WERI-Rb-1 (cell line): ENCODE data around the gene PML.

Experiments used
- DNase-seq: peaks from one replicate; pipeline ENCODE4 v3.0.0-alpha.2; 2020
- H3K27ac ChIP-seq: fragments of 250-450 bp; sonication (Bioruptor Pico); 2 replicates; pipeline ENCODE4 v1.5.1; 2020; ENCODE audit warnings: mild to moderate bottlenecking, moderate library complexity
- H3K27me3 ChIP-seq: fragments of 250-450 bp; sonication (Bioruptor Pico); 2 replicates; pipeline ENCODE4 v1.5.1; 2021; ENCODE audit warnings: mild to moderate bottlenecking, low read depth, moderate library complexity; ENCODE audit not compliant: insufficient read depth, severe bottlenecking
- H3K36me3 ChIP-seq: fragments of 250-450 bp; sonication (Bioruptor Pico); 2 replicates; pipeline ENCODE4 v1.5.1; 2020; ENCODE audit warnings: mild to moderate bottlenecking, moderate library complexity
- H3K4me3 ChIP-seq: 2 replicates; pipeline ENCODE4 v1.5.1; 2011; ENCODE audit warnings: low read depth, mild to moderate bottlenecking, control low read depth, low read length
- H3K9me3 ChIP-seq: fragments of 250-450 bp; sonication (Bioruptor Pico); 2 replicates; pipeline ENCODE4 v1.5.1; 2021; ENCODE audit warnings: mild to moderate bottlenecking, moderate library complexity; ENCODE audit not compliant: severe bottlenecking
- TF ChIP-seq, protein P1 (sequence below): IDR thresholded peaks from 2 replicates; pipeline ENCODE4 v1.5.1; 2011; ENCODE audit warnings: low read depth, mild to moderate bottlenecking, control low read depth, inconsistent platforms, low read length

PML gene

DNA sequence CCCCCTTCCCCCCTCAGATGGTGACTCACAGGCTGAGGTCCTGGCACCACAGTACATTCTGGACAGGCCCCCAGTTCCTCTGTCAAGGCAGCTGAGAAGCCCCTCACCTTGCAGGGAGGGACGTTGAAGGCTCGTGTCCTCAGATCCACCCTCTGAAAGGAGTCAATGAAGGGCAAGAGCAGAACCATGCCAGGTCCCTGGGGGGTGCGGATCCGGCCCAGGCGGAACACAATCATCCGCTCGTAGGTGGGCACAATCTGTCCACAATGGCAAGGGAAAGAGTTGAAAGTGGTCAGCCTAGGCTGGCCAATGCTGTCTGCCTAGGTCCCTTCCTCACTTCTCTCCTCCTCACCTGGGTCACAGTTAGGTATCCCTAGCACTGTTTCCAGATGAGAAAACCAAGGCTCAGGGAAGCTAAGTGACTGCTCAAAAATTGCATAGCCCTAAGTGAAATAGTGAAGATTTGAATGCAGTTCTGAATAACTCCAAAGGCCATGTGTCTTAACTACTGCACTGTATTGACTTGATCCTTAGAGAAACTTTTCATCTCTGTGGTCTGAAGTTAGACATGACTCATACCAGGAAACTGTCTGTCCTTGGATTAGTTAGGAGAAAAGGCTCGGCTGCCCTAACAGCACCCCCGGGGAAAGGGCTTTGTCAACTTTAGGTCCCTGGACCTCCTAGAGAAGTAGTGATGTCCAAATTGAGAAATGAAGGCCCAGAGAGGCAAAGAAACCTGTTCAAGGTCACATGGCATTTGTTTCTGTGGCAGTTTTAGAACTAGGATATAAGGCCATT lies 5.3 kb upstream of the PML start:
- H3K9me3 ChIP-seq = no peaks in the 10 kb centered on the region
- no peaks in the 10 kb centered on the region for H3K27me3 ChIP-seq
- H3K27ac ChIP-seq = no peak overlapping the region
- TF ChIP-seq, protein P1, sequence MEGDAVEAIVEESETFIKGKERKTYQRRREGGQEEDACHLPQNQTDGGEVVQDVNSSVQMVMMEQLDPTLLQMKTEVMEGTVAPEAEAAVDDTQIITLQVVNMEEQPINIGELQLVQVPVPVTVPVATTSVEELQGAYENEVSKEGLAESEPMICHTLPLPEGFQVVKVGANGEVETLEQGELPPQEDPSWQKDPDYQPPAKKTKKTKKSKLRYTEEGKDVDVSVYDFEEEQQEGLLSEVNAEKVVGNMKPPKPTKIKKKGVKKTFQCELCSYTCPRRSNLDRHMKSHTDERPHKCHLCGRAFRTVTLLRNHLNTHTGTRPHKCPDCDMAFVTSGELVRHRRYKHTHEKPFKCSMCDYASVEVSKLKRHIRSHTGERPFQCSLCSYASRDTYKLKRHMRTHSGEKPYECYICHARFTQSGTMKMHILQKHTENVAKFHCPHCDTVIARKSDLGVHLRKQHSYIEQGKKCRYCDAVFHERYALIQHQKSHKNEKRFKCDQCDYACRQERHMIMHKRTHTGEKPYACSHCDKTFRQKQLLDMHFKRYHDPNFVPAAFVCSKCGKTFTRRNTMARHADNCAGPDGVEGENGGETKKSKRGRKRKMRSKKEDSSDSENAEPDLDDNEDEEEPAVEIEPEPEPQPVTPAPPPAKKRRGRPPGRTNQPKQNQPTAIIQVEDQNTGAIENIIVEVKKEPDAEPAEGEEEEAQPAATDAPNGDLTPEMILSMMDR = no peak
- DNase-seq = no peak
- no peaks in the 10 kb centered on the region for H3K36me3 ChIP-seq
- H3K4me3 ChIP-seq = no peak overlapping the region

DNA sequence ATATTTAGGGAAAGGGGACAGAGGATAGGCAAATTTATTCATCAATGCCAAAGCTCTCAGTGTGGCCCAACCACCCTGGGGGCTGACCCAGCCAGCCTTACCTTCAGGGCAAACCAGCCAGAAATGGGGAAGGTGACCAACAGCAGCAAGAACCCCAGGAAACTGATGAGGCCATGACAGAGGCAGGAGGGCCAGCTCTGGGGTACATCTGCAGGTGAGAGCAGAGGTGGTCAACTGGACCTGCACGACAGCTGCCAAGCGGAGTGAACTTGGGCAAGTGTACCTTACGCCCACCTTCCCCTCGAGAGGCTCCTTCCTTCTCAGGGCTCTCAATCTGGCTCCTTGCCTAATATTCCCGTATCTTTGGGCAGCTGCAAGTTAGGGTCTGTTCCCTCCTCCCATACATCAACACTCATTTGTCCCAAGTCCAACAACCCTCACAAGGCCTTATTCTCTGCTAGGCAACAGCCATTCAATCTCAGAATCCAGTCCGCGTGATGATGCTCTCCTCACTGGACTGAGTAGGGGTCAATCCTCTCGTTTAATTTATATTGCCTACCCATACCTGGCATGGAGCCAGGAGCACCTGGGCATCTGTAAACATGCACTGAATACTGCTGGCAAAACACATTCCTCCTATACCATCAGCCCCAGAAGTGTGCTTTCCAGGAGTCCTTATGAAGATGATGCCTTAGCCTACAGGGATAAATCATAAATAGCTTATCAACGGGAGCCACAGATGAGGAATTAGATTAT lies 4.1 kb upstream of the PML start:
- TF ChIP-seq, protein P1 = no peak
- H3K9me3 ChIP-seq = no peaks in the 10 kb centered on the region

DNA sequence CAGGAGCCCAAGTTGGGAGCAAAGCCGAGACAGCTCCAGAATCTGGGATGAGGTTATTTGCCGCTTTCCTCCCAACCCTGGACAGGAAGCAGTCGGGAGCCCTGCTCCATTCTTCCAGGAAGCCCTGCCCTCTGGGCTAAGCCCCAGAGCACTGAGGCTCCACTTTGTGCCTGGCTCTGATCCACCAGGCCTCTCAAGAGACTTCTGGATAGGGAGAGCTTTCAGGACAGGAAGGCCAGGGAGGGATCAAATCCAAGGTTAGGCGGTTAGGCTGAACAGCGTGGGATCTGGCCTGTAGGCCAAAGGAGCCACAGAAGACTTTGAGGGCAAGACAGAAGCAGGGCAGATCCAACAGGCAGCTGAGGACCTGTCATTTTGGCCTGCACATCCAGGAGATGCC lies 3.3 kb upstream of the PML start:
- Histone ChIP-seq H3K9me3 (no peaks in the 10 kb centered on the region), H3K27me3 (no peaks in the 10 kb centered on the region), H3K4me3 (peak overlapping the region; percentile 72), H3K27ac (peak overlapping the region; percentile 24), H3K36me3 (no peaks in the 10 kb centered on the region; the same call in 1 of the 2 replicates)
- no peak for DNase-seq
- TF ChIP-seq, protein P1 = no peak

More for the DNA sequence above, 4.1 kb upstream of the PML start:
- Histone ChIP-seq H3K4me3 (no peak overlapping the region), H3K27ac (no peak overlapping the region), H3K36me3 (no peaks in the 10 kb centered on the region; the same call in 1 of the 2 replicates), H3K27me3 (no peaks in the 10 kb centered on the region)
- DNase-seq = no peak

DNA sequence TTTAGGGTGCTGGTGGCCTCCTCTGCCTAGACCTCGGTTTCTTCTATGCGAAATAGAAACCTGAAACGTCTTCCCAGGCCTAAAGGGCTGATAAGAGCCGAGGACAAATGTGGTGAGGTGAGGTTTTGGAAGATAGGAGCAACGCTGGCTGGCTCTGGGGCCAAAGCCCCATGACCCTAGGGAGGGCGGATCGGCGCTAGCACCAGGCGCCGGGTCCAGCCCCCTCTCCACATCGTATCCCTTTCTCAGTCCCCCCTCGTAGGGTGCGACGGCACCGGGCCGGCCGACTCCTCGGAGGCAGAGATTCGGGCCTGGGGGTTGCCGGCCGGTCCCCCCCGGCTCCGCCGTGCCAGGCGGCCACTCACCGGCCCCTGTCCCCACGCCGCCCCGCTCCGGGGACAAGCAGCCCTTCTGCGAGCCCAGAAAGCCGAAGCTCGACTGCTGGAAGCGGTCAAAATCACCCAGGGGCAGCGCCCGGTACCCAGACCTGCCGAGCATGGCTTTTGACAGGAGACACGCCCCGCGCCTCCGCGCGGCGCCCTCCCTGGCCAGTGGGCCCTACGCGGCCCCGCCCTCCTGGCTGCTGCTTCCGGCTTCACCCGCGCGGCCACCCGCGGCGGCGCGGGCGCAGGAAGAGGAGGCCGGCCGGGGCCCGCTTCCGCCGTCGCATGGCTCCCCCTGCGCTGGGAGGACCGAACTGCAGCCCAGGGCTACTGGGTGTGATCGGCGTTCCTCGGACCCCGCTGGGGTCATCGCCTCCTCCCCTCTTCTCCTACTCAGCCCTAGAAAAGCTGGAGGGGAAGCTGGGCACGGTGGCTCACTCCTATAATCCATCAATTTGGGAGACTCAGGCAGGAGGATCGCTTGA lies 2.6 kb upstream of the PML start, which contains the start of gene STOML1:
Gene STOML1 (minus strand): TSS at position 570 of the 868 bp plus-strand sequence. CDS start 72 bp downstream, at position 498.
- Histone ChIP-seq H3K27me3 (no peaks in the 10 kb centered on the region), H3K4me3 (peak within 1 kb of the TSS; percentile 72), H3K9me3 (no peaks in the 10 kb centered on the region), H3K27ac (peak within 1 kb of the TSS; percentile 24), H3K36me3 (no peaks in the 10 kb centered on the region; the same call in 1 of the 2 replicates)
- TF ChIP-seq, protein P1 = peak; percentile 87
- DNase-seq = peak; percentile 95

DNA sequence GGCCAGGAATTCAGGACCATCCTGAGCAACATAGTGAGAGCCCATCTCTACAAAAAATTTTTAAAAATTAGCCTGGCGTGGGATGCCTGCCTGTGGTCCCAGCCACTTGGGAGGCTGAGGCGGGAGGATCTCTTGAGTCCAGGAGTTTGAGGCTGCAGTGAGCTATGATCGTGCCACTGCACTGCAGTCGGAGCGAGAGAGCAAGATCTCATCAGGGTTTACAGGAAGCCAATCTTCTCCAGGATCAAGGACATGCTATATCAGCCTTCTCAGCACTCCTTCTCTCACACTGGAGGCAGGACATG lies 2.0 kb upstream of the PML start:
- H3K36me3 ChIP-seq = no peaks in the 10 kb centered on the region; the same call in 1 of the 2 replicates
- TF ChIP-seq, protein P1 = no peak
- H3K27ac ChIP-seq = no peak overlapping the region
- H3K4me3 ChIP-seq = peak overlapping the region; percentile 2; the same call in 1 of the 2 replicates
- H3K27me3 ChIP-seq = no peaks in the 10 kb centered on the region
- no peaks in the 10 kb centered on the region for H3K9me3 ChIP-seq
- DNase-seq = no peak
